Suprapubic skin (tissue), 3 donors: ENCODE results near the gene PAPSS2.

ENCODE experiments used
- CTCF ChIP-seq, 2 donors: fragments of 200-600 bp in 1 of 2; fragments of 450-650 bp in 1 of 2; sonication (generic) in 1 of 2; IDR thresholded peaks; one replicate each; pipeline ENCODE4 v1.5.1; 2016 to 2019; ENCODE audit warnings: antibody characterized with exemption in 2 of 2, mild to moderate bottlenecking in 1 of 2, moderate library complexity in 1 of 2
- EP300 ChIP-seq: sonication (generic); formaldehyde crosslinking; IDR thresholded peaks from one replicate; pipeline ENCODE4 v1.6.1; 2017; ENCODE audit warnings: antibody characterized with exemption

DNA sequence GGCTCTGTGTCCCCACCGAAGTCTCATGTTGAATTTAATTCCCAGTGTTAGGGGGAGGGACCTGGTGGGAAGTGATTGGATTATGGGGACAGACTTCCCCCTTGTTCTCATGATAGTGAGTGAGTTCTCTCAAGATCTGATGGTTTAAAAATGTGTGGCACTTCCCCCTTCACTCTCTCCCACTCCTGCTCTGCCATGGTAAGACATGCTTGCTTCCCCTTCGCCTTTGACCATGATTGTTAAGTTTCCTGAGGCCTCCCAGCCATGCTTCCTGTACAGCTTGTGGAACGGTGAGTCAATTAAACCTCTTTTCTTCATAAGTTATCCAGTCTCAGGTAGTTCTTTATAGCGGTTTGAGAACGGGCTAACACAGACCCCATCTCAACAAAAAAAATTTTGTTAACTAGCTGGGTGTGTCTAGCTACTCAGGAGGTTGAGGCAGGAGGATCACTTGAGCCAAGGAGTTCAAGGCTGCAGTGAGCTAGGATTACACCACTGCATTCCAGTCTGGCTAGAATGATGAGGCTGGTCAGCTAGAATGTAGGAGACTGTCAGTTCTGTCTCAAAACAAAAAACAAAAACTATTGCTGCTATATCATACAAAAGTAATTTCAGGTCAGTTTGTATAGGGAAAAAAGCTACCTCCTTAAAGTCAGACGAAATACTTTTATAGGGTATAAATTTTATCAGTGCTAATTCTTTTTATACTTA lies 100.7 kb downstream of the PAPSS2 start:
- no peak for TF ChIP-seq CTCF (IDR thresholded peaks at IDR 0.05)
- TF ChIP-seq EP300, result no peak
